Type B pancreatic cell (in vitro differentiated cells): ENCODE data around the gene TMEM132D. TPM values are rescaled to one million over a fixed set of nuclear protein-coding genes. Genes with fewer than 3 reads are reported as not detected.

Source experiments
- DNase-seq: peaks from one replicate; pipeline ENCODE4 v3.0.0; 2021; ENCODE audit warnings: mixed read lengths; ENCODE audit not compliant: unreplicated experiment; ENCODE audit errors: extremely low spot score
- H3K27ac Mint-ChIP-seq: 2 replicates; pipeline ENCODE4 v1.8.0; 2021; ENCODE audit warnings: mild to moderate bottlenecking, mixed read lengths
- H3K27me3 Mint-ChIP-seq: 2 replicates; pipeline ENCODE4 v1.8.0; 2021; ENCODE audit warnings: mixed read lengths
- H3K36me3 Mint-ChIP-seq: 2 replicates; pipeline ENCODE4 v1.8.0; 2021; ENCODE audit warnings: mixed read lengths
- H3K4me1 Mint-ChIP-seq: one replicate; pipeline ENCODE4 v1.8.0; 2021; ENCODE audit warnings: mixed read lengths; ENCODE audit not compliant: unreplicated experiment
- H3K4me3 Mint-ChIP-seq: 2 replicates; pipeline ENCODE4 v1.8.0; 2021; ENCODE audit warnings: mild to moderate bottlenecking, mixed read lengths
- H3K9me3 Mint-ChIP-seq: 2 replicates; pipeline ENCODE4 v1.8.0; 2021; ENCODE audit warnings: mixed read lengths
- CTCF ChIP-seq: fragments of 200-600 bp; sonication (generic); conservative IDR thresholded peaks from 2 replicates; pipeline ENCODE4 v1.5.0; 2021; ENCODE audit warnings: antibody characterized with exemption, mild to moderate bottlenecking
- total RNA-seq: library from RNA; stranded (reverse); gene quantifications from 2 replicates; pipeline ENCODE4 v1.2.1, GENCODE V29; 2021; ENCODE audit warnings: low replicate concordance

The TMEM132D gene
- total RNA-seq, 1 donor from 2014 or later, result 1.8 TPM

GRCh38 chr12:129681830-129682229 is 222.0 kb downstream of the TMEM132D start:
- DNase-seq, result no peak
- Mint-ChIP-seq H3K9me3 (no peaks in the 10 kb centered on the region), H3K27me3 (no peaks in the 10 kb centered on the region), H3K4me3 (no peak overlapping the region), H3K36me3 (no peaks in the 10 kb centered on the region), H3K27ac (no peak overlapping the region), H3K4me1 (no peaks in the 10 kb centered on the region)
- no peak for TF ChIP-seq CTCF

GRCh38 chr12:129681151-129681550 is 222.7 kb downstream of the TMEM132D start:
- Mint-ChIP-seq H3K4me1 (no peaks in the 10 kb centered on the region), H3K4me3 (no peak overlapping the region), H3K36me3 (no peaks in the 10 kb centered on the region), H3K27ac (no peak overlapping the region), H3K9me3 (no peaks in the 10 kb centered on the region), H3K27me3 (no peaks in the 10 kb centered on the region)
- TF ChIP-seq CTCF, result no peak
- no peak for DNase-seq

- Mint-ChIP-seq H3K27me3 (no peaks in the 10 kb centered on the region), H3K36me3 (no peaks in the 10 kb centered on the region), H3K9me3 (no peaks in the 10 kb centered on the region)
Observed at GRCh38 chr12:129676411-129676810, 227.4 kb downstream of the TMEM132D start.

GRCh38 chr12:129675947-129676346 is 227.9 kb downstream of the TMEM132D start:
- H3K36me3 Mint-ChIP-seq, result no peaks in the 10 kb centered on the region
- no peak for TF ChIP-seq CTCF
- H3K4me1 Mint-ChIP-seq, result no peaks in the 10 kb centered on the region
- no peak overlapping the region for H3K27ac Mint-ChIP-seq
- no peak for DNase-seq
- no peak overlapping the region for H3K4me3 Mint-ChIP-seq
- no peaks in the 10 kb centered on the region for H3K27me3 Mint-ChIP-seq
- H3K9me3 Mint-ChIP-seq, result no peaks in the 10 kb centered on the region

More at GRCh38 chr12:129676411-129676810, 227.4 kb downstream of the TMEM132D start:
- Mint-ChIP-seq H3K27ac (no peak overlapping the region), H3K4me1 (no peaks in the 10 kb centered on the region), H3K4me3 (no peak overlapping the region)
- TF ChIP-seq CTCF, result no peak
- DNase-seq, result no peak

- Mint-ChIP-seq H3K27ac (no peak overlapping the region), H3K4me3 (no peak overlapping the region), H3K27me3 (no peaks in the 10 kb centered on the region), H3K36me3 (no peaks in the 10 kb centered on the region), H3K9me3 (no peaks in the 10 kb centered on the region), H3K4me1 (no peaks in the 10 kb centered on the region)
- TF ChIP-seq CTCF, result no peak
- DNase-seq, result no peak
Observed at GRCh38 chr12:129675496-129675895, 228.3 kb downstream of the TMEM132D start.

GRCh38 chr12:129673806-129674205 is 230.0 kb downstream of the TMEM132D start:
- no peaks in the 10 kb centered on the region for H3K9me3 Mint-ChIP-seq
- DNase-seq, result no peak
- H3K36me3 Mint-ChIP-seq, result no peaks in the 10 kb centered on the region
- no peak overlapping the region for H3K27ac Mint-ChIP-seq
- no peak overlapping the region for H3K4me3 Mint-ChIP-seq
- no peaks in the 10 kb centered on the region for H3K4me1 Mint-ChIP-seq
- no peak for TF ChIP-seq CTCF
- no peaks in the 10 kb centered on the region for H3K27me3 Mint-ChIP-seq
